ENCODE results near the gene RNFT2. TPM values are rescaled to one million over a fixed set of nuclear protein-coding genes. Genes with fewer than 3 reads are reported as not detected.

Gene RNFT2
- total RNA-seq, 6 experiments from 2014 or later = 0.09 to 2.1 (median 0.75) TPM

DNA sequence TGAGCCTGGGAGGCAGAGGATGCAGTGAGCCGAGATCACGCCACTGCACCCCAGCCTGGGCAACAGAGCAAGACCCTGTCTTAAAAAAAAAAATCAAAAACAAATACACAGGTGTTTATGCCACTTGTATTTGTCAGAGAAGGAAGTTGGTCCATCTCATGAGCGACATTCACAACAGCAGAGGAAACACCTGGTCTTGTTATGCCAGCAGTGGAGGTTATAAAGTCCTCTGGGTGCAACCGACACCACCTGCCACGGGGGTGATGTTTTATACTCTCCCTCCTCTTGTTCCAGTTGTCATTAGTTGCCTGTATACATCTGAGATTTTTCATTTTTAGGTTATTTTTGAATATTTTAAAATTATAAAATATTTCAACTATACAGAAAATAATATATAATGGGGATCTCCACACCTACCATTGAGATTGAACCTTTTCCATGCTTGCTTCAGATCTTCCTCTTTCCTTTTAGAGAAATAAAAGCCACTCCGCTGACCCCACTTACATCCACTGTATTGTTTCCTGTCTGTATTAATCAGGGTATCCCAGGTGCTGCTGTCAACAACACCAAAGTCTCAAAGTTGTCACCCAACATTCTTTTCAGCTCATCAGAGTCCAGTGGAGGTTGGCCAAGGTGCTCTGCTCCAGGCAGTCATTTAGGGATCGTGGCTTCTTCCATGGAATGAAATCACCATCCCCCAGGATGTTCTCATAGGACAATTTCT, 65.1 kb downstream of the RNFT2 start:
- DNase-seq (no peak), ATAC-seq (no peak)
- Histone ChIP-seq H3K9me3 (no peaks in the 10 kb centered on the region), H3K27me3 (no peaks in the 10 kb centered on the region), H3K36me3 (no peaks in the 10 kb centered on the region), H3K4me3 (no peak overlapping the region), H3K27ac (no peak overlapping the region), H3K4me1 (no peaks in the 10 kb centered on the region)
- intact Hi-C loops (cut with DNase I) = no loop called here
- TF ChIP-seq POLR2A (IDR thresholded peaks at IDR 0.05) = no peak
- TF ChIP-seq, protein P1, sequence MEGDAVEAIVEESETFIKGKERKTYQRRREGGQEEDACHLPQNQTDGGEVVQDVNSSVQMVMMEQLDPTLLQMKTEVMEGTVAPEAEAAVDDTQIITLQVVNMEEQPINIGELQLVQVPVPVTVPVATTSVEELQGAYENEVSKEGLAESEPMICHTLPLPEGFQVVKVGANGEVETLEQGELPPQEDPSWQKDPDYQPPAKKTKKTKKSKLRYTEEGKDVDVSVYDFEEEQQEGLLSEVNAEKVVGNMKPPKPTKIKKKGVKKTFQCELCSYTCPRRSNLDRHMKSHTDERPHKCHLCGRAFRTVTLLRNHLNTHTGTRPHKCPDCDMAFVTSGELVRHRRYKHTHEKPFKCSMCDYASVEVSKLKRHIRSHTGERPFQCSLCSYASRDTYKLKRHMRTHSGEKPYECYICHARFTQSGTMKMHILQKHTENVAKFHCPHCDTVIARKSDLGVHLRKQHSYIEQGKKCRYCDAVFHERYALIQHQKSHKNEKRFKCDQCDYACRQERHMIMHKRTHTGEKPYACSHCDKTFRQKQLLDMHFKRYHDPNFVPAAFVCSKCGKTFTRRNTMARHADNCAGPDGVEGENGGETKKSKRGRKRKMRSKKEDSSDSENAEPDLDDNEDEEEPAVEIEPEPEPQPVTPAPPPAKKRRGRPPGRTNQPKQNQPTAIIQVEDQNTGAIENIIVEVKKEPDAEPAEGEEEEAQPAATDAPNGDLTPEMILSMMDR (IDR thresholded peaks at IDR 0.05) = no peak
- WGBS (ENCODE audit: insufficient coverage, low coverage, low lambda C conversion rate, missing lambda C conversion rate) = 75% methylated on average over 6 of the region's 7 CpGs

DNA sequence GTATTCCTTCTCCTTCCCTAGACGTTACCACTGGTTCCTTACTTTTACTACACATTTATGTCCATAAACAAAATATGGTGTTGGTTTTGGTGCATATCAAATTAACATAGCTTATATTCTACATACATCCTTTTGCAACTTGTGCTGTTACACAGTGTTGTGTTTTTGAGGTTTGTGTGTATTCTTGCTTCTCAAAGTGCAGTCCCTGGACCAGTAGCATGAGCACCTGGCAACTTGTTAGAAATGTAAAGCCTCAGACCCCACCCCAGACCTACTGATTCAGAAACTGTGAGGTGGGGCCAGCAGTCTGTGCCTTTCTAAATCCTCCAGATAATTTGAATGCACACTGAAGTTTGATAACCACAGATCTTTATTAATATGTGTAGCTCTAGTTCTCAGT, 65.9 kb downstream of the RNFT2 start:
- DNase-seq (no peak), ATAC-seq (no peak)
- H3K27ac ChIP-seq = no peak overlapping the region
- H3K4me3 ChIP-seq = no peak overlapping the region
- H3K27me3 ChIP-seq = no peaks in the 10 kb centered on the region
- no peak for TF ChIP-seq POLR2A (IDR thresholded peaks at IDR 0.05)
- no peaks in the 10 kb centered on the region for H3K4me1 ChIP-seq
- WGBS (ENCODE audit: insufficient coverage, low coverage, low lambda C conversion rate, missing lambda C conversion rate) = 0% methylated on average over 1 of the region's 1 CpG
- intact Hi-C loops (cut with DNase I) = no loop called here
- no peaks in the 10 kb centered on the region for H3K9me3 ChIP-seq
- H3K36me3 ChIP-seq = no peaks in the 10 kb centered on the region

DNA sequence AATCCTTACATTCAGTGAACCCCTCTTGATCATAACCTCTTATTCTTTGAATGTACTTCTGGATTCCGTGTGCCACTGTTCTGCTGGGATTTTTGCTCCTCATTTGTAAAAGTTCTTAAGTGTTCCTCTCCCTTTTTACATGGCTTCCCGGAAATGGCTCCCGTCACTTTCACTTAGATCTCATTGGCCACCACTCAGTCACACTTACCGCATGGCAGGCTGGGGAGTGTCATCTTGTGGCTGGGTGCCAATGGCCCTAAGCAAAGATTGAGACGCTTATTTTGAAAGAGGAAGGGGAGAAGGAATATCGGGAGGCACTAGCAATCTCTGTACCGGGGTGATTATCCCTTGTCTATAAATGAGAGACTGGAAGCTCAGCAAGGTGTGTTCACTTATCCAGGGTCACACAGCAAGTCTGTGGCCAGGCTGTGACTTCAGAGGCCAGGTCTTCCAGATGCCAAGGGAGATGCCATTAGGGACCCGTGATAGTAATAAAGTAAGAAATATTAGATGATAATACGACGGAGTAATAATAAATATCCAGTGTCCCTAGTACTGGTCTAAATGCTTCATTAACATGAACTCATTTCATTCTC, 68.8 kb downstream of the RNFT2 start:
- ATAC-seq (no peak), DNase-seq (no peak)
- no peaks in the 10 kb centered on the region for H3K4me1 ChIP-seq
- H3K27ac ChIP-seq = no peak overlapping the region
- H3K9me3 ChIP-seq = no peaks in the 10 kb centered on the region
- no peaks in the 10 kb centered on the region for H3K36me3 ChIP-seq
- WGBS (ENCODE audit: insufficient coverage, low coverage, low lambda C conversion rate, missing lambda C conversion rate) = 72% methylated on average over 10 of the region's 10 CpGs
- TF ChIP-seq, protein P1 (IDR thresholded peaks at IDR 0.05) = no peak
- TF ChIP-seq POLR2A (IDR thresholded peaks at IDR 0.05) = no peak
- no peaks in the 10 kb centered on the region for H3K27me3 ChIP-seq
- intact Hi-C loops (cut with DNase I) = no loop called here
- no peak overlapping the region for H3K4me3 ChIP-seq

DNA sequence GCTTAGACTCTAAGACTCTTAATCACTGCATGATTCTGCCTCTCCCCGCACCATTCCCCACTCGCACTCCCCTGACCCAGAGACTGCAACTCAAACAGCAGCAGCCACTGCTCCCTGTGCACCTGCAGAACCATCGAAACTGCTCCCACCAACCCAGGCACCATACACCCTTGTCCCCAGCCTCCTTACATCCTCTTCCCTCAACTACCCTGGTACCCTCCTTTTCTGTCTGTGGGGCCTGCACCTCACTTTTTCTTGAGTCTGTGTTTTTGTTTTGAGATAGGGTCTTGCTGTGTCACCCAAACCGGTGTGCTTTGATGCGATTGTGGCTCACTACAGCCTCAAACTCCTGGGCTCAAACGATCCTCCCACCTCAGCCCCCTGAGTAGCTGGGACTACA, 69.4 kb downstream of the RNFT2 start:
- H3K9me3 ChIP-seq = no peaks in the 10 kb centered on the region
- intact Hi-C loops (cut with DNase I) = no loop called here
- no peak for TF ChIP-seq POLR2A (IDR thresholded peaks at IDR 0.05)
- TF ChIP-seq, protein P1 (IDR thresholded peaks at IDR 0.05) = no peak
- H3K27me3 ChIP-seq = no peaks in the 10 kb centered on the region
- no peak for DNase-seq
- no peaks in the 10 kb centered on the region for H3K36me3 ChIP-seq
- no peaks in the 10 kb centered on the region for H3K4me1 ChIP-seq
- no peak for ATAC-seq
- no peak overlapping the region for H3K4me3 ChIP-seq
- H3K27ac ChIP-seq = no peak overlapping the region
- 75% methylated on average over 5 of the region's 6 CpGs for WGBS (ENCODE audit: insufficient coverage, low coverage, low lambda C conversion rate, missing lambda C conversion rate)
